Measurements from ENCODE around the gene TSPAN4. TPM values are rescaled to one million over a fixed set of nuclear protein-coding genes. Genes with fewer than 3 reads are reported as not detected.

Gene TSPAN4
- total RNA-seq, 1 donor from 2014 or later, result 120 TPM

DNA sequence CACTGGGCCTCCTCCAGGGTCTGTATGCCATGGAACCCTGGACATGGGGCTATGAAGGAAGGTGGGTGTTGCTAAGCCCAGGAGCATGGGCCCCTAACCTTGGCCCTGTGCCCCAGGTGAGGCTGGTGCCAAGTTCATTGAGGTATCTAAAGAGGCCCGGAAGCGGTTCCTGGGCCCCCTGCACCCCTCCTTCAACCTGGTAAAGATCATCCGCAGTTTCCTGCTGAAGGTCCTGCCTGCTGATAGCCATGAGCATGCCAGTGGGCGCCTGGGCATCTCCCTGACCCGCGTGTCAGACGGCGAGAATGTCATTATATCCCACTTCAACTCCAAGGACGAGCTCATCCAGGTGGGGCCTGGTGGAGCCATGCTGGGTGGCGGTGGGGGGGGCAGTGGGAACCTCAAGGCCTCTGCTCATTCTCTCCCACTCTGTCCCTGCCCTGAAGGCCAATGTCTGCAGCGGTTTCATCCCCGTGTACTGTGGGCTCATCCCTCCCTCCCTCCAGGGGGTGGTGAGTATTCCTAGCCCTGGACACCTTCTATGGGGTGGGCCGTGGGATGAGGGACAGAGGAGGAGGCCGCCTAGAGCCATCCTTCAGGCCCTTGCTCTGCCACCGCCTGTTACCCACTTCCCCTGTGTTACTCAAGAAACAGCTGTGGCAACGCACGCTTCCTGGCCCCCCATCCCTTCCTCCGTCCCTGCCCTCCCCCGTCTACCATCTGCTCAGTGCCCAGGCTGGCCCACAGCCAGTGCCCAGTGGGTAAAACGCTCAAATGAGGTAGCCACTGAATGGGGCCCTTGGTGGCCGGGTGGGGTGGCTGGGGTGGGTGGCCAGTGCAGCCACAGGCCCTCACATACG is 20.9 kb upstream of the TSPAN4 start:
- no peak for DNase-seq (ENCODE audit: low spot score)

DNA sequence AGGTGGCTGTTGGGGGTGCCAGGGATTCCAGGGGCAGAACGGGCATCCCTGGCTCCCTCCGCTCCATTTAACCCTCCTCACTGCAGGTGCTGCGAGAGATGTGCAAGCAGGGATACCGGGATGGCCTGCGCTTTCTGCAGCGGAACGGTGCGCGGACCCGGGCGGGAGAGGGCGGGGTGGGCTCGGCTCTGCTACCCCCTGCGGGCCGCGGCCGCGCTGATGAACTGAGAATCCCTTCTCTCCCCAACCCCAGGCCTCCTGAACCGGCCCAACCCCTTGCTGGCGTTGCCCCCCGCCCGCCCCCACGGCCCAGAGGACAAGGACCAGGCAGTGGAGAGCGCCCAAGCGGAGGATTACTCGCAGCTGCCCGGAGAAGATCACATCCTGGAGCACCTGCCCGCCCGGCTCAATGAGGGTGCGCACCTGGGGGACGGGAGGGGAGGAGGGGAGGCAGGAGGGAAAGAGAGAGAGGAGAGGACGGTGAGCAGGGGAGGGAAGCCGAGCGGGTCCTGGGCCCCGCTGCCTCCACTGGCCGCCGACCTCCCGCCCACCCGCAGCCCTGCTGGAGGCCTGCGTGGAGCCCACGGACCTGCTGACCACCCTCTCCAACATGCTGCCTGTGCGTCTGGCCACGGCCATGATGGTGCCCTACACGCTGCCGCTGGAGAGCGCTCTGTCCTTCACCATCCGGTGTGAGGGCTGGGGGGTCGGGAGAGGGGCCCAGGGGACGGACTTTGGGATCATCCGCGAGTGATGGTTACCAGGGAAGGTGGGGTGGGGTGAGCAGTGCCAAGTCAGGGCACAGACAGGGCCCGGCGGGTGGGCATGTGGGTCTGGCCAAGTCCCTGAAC is 19.0 kb upstream of the TSPAN4 start:
- DNase-seq (ENCODE audit: low spot score), result no peak

DNA sequence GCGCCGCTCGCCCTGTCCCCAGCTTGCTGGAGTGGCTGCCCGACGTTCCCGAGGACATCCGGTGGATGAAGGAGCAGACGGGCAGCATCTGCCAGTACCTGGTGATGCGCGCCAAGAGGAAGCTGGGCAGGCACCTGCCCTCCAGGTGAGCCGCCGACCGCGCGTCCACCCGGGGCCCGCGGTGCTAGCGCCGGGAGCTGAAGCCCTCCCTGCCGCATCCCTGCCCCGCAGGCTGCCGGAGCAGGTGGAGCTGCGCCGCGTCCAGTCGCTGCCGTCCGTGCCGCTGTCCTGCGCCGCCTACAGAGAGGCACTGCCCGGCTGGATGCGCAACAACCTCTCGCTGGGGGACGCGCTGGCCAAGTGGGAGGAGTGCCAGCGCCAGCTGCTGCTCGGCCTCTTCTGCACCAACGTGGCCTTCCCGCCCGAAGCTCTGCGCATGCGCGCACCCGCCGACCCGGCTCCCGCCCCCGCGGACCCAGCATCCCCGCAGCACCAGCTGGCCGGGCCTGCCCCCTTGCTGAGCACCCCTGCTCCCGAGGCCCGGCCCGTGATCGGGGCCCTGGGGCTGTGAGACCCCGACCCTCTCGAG is 18.3 kb upstream of the TSPAN4 start:
- DNase-seq (ENCODE audit: low spot score), result no peak

DNA sequence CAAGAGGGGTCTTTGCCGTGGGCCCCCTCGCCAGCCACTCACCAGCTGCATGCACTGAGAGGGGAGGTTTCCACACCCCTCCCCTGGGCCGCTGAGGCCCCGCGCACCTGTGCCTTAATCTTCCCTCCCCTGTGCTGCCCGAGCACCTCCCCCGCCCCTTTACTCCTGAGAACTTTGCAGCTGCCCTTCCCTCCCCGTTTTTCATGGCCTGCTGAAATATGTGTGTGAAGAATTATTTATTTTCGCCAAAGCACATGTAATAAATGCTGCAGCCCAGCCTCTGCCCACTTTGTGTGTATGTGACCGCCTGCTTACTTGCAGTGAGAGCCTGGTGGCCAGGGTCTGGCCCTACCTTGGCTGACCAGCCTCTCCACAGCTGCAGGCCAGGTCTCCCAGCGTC is 17.7 kb upstream of the TSPAN4 start:
- DNase-seq (ENCODE audit: low spot score), result no peak

DNA sequence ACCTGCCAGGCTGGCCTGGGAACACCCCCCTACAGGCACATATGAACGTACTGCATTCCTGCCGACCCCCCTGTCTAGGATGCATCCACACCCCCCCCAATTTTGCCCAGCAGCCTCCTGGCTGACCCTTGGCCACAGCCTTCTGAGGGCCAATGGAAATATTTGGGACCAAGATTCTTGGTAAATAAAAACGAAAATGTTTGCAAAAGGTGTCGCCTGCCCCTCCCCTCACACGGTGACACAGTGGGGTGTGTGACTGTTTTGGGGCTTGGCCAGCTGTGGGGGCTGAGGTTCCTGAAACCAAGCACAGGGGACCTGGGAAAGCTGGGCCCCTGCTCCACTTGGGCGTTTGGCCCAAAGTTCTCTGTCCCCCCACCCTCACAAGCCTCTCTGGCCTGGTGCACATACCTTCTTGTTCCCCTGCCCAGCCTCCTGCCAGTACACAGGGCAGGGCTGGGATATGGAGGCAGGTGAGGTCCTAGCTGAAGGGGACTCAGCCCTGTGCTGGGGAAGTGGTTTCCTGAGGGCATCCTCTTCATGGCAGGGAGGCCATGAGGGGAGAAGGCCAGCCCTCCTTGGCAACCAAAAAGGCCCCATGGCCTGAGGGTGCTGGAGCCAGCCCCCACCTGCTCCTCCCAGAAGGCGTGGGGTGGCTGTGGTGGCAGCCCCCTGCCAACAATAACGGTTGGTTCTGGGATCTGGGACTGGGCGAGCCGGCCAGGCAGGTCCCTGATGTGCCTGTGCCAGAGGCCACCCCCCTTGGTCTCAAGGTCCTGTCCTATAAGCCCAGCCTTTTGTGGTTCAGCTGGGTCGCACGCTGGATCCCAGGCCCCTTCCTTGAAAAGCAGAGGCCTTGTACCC is 17.1 kb upstream of the TSPAN4 start:
- no peak for DNase-seq (ENCODE audit: low spot score)

DNA sequence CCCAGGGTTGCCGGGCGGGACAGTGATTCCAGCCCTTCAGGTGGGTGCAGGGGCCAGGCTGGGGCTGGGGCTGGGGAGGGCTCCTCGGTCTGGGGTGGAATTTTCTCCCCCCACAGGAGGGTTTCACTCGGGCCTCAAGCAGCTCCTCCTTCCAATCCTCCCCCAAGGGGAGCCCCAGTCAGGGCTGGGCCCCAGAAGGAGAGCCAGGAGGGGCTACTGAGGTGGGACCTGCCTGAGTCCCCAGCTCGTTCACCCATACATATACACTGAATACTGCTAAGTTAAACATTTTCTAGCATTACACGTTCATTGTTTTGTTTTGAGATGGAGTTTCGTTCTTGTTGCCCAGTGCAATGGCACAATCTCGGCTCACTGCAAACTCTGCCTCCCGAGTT is 16.4 kb upstream of the TSPAN4 start:
- no peak for DNase-seq (ENCODE audit: low spot score)

DNA sequence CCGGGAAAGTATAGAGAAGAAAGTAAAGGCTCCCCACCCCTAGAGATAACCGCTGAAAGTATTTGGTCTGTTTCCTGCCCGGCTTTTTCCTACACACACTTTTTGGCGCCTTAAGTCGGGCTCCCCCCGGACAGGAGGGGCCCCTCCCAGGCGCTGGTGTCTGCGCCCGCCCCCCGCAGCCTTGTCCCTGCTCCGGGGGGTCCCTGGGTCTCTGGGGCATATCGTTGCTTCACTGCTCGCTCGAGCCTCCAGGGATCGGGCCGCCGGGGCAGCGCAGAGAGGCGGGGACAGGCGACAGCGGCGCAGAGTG is 15.9 kb upstream of the TSPAN4 start:
- no peak for DNase-seq (ENCODE audit: low spot score)

DNA sequence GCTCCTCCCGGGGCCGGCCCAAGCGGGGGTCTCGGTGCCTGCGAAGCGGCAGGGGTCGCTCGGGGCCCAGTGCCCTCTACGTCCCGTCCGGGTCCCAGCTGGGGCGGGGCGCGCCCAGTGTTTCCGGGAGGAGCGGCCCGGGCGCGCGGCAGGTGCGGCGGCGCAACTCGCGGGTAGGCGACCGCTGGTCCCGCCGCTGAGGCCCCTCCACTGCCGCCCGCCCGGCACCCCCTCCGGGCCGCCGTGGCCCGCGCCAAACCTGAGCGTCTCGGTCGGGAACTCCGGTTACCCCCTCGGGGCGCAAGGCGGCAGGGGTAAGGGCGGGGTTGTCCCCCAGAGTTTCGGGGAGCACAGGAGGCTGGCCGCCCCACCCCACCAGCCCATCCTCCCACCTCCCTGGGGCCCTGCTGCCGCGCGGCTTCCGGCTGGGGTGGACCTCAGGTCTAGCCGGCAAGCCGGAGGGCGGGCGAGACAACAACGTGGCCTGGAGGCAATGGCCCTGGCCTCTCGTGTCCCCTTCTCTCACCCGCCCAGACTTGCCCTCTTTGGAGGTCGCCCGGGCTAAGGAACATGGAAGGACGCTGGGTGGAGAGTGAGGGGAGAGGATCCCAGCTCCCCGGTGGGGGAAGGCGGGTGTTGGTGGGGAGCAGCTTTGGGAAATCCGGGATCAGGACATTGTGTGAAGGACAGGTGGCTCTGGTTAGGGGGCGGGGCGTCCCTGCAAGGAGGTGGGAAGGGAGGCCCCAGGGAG is 15.3 kb upstream of the TSPAN4 start:
- no peak for DNase-seq (ENCODE audit: low spot score)

DNA sequence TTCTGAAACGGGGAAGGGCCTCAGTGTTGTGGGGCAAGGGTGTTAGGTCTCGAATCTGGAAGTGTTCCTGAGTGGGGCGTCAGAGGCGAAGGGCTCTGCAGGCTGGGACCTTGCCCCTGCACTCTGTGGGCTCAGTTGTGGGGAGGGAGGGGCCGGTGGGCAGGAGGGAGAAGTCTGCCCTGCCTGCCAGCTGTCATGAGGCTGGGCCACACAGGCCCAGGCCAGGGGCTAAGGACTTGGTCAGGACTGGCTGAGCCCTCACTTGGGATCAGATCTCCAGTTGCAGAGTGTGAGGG is 14.8 kb upstream of the TSPAN4 start, which contains the start of gene CRACR2B:
CRACR2B (plus strand) TSS at position 23 of the 296 bp plus-strand sequence. CDS start 689 bp downstream, outside the sequence.
- DNase-seq (ENCODE audit: low spot score), result no peak

DNA sequence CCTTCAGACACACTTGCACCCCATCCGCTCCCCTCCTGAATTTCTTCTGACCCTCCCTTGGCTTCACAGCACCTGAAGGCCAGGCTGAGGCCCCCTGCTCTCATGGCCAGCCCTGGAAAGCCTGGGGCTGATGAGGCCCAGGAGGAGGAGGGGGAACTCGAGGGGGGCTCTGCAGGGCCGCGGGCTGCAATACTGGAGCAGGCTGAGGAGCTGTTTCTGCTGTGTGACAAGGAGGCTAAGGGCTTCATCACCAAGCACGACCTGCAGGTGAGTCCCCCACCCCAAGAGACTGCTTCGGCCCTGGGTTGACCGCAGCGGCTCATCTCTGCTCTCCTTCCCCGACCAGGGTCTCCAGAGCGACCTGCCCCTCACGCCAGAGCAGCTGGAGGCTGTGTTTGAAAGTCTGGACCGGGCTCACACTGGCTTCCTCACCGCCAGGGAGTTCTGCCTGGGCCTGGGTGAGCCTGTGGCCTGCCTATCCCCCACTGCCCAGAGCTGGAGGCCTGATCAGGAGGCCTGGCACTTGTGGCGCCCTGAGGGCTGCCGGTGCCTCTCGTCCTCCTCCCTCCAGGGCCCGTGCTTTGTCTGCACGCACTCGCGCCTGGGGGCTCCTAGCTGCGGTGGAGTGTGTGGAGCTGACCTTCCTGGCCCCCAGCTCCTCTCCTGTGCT is 14.0 kb upstream of the TSPAN4 start:
- DNase-seq (ENCODE audit: low spot score), result no peak

DNA sequence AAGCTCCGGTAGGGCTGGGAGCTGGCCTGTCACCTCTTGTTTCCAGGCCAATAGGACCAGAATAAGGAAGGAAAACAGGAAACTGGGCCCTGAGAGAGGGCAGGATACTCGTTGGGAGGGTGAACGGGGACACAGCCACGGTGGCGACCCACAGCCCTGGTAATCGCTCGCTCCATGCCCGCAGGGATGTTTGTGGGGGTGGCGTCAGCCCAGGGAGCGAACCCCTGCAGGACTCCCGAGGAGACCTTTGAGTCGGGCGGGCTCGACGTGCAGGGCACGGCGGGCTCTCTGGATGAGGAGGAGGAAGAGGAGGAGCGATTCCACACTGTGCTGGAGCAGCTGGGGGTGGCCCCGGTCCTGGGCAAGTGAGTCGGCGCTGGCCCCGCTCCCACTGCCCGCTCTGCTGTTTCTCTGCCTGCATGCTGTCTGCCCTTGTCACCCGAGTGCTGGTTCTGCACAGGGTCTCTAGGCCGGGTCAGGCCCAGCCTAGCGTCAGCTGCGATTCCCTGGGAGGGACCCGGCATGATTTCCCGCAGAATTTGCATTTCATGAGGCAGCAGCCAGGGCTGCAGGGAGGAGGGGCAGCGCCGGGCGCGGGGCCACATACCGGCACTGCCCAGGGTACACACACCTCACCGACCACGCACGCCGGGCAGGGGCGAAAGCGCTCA is 13.3 kb upstream of the TSPAN4 start:
- no peak for DNase-seq (ENCODE audit: low spot score)

DNA sequence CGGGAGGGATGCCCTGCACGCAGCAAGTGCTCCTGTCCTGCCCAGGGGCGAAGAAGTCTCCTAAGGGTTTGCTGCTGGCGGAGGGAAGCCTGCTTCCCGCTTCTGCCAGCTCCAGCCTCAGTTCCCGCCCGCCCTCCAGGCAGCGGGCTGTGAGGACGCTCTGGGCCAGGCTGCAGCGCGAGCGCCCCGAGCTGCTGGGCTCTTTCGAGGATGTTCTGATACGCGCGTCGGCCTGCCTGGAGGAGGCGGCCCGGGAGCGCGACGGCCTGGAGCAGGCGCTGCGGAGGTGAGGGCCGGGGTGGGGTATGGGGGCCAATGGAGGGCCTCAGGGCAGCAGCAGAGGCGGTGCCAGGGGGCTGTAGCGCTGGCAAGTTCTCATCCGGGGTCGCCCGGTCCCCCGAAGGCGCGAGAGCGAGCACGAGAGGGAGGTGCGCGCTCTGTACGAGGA is 12.8 kb upstream of the TSPAN4 start:
- DNase-seq (ENCODE audit: low spot score), result no peak

DNA sequence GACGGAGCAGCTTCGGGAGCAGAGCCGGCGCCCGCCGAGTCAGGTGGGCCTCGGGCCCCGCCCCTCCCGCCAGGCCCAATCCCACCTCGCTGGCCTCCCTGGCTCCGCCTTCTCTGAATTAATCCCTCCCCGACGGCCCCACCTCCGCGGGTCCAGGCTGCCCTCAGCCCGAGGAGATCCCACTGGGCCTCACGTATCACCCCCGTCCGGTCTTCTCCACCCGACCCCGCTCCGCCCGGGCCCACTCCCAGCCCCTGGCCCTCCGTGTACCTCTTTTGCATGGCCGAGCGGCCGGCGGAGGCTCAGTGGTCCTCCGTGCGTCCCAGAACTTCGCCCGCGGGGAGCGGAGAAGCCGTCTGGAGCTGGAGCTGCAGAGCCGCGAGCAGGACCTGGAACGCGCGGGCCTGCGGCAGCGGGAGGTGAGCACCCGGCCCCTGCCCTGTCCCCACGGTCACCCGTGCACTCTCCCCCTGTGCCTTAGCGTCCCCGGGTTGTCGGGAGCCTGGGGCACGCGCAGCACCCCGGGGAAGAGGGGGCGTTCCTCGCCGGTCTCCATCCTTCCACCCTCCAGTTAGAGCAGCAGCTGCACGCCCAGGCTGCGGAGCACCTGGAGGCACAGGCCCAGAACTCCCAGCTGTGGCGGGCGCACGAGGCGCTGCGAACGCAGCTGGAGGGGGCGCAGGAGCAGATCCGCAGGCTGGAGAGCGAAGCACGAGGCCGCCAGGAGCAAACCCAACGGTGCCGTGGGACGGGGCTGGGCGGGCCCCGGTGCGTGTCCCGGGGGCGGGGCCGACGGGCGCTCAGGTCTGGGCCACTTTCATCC is 12.1 kb upstream of the TSPAN4 start:
- DNase-seq (ENCODE audit: low spot score), result no peak

DNA sequence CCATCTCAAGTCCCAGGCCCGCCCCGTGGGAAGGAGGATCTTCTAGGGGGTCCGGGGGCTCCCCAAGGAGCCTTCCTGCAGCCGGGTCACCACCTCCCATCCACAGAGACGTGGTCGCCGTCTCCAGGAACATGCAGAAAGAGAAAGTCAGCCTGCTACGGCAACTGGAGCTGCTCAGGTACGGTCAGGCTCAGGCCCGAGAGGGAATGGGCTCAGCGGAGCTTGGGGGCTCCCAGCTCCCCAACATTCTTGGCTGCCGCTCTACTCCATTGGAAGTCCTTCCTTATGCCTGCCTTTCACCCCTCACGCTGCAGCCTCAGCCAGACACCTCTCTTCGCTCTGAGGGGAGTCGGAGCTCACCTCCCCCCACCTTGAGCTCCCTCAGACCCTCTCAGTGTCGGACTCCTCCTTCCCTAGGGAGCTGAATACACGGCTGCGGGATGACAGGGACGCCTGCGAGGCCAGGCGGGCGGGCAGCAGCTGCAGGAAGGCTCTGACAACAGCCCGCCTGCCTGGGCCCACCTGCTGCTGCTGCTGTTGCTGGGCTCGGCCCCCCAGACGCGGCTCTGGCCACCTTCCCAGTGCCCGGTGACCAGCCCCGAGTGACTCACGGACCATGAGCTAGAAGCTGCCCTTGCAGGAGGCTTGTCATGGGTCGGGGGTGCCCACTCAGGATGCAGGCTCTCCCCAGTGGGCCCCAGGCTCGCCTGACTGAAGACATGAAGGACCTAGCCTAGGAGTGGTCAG is 11.4 kb upstream of the TSPAN4 start:
- DNase-seq (ENCODE audit: low spot score), result no peak

DNA sequence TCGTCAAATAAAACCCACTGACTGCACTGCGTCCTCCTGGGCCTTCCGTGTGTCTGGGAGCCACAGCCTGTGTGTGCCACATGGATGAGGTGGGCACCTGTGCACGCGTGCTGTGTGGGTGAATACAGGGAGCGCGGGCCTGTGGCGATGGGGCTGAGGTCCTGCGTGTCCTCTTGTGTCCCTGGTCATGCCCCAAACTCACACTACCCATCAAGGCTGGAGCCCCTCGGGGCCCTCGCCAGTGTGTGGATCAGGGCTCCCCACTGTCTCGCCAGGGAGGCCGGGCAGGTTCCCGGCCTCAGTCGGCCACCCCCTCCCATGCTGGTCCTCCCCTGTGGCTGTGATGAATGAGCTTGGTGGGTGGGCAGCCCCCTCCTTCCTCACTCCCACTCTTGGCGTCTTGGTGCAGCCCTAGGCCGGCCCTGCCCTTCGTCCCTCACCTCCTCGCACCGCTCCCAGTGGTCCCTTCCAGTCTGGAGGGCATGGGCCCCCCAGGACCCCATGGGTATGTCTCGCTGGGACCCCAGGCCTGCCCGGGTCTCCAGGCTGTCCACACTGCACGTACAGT is 10.6 kb upstream of the TSPAN4 start:
- no peak for DNase-seq (ENCODE audit: low spot score)

DNA sequence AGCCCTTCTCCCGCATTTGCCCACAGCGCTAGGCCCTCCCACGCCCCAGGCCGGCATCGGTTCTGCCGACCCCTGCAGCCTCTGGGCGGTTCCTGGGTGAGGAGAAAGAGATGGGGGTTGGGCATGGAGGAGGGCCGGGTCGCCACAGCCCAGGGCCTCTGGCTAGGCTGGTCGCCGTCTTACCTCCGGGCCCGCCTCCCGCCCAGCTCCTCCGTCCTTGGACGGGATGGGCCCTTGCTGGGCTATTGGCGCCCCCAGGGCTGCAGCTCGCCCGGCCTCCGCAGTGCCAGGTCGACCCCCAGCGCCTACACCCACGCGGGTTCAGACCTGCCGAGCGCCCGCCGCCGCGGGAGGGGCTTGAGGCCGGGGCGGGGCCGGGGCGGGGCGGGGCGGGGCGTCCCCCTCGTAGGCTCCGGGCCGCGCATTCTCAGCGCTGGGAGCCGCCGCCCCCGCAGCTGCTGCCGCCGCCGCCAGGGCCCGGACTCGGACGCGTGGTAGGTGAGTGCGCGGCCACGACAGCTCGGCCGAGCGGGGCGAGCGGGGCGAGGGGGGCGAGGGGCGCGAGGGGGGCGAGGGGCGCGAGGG is 10.0 kb upstream of the TSPAN4 start, which contains the start of gene CD151:
CD151 (plus strand) TSS at position 424 of the 585 bp plus-strand sequence. CDS start 3,118 bp downstream, outside the sequence.
- no peak for DNase-seq (ENCODE audit: low spot score)
